Measurements from ENCODE around the gene CX3CR1. TPM values are rescaled to one million over a fixed set of nuclear protein-coding genes. Genes with fewer than 3 reads are reported as not detected.

CX3CR1 gene
- total RNA-seq, 4 donors from 2014 or later = 0.31 to 0.94 (median 0.66) TPM

GRCh38 chr3:39262846-39263245, 17.0 kb downstream of the CX3CR1 start:
- Histone ChIP-seq H3K9me3 (no peaks in the 10 kb centered on the region), H3K4me1 (peaks cover 0 to 10% (median 8%) of the 10 kb centered on the region in 3 donors), H3K36me3 (no peaks in the 10 kb centered on the region), H3K4me3 (no peak overlapping the region), H3K27ac (no peak overlapping the region), H3K27me3 (no peaks in the 10 kb centered on the region)
- 67 to 75% methylated on average over 4 to 8 of the region's 8 CpGs for WGBS, 2 donors (ENCODE audit: low coverage in 1 of 2)
- ATAC-seq = no peak
- TF ChIP-seq POLR2A (IDR thresholded peaks at IDR 0.05) (no peak), POLR2AphosphoS5 (IDR thresholded peaks at IDR 0.05) (no peak), CTCF (IDR thresholded peaks at IDR 0.05) (no peak), EP300 (IDR thresholded peaks at IDR 0.05) (no peak)

- no peaks in the 10 kb centered on the region for H3K27me3 ChIP-seq
- no peak overlapping the region for H3K4me3 ChIP-seq
- no peak overlapping the region for H3K27ac ChIP-seq
- ATAC-seq = no peak
- H3K36me3 ChIP-seq = no peaks in the 10 kb centered on the region
- no peaks in the 10 kb centered on the region for H3K9me3 ChIP-seq
- peaks cover 0 to 10% (median 8%) of the 10 kb centered on the region in 3 donors for H3K4me1 ChIP-seq
- TF ChIP-seq CTCF (IDR thresholded peaks at IDR 0.05) (no peak), EP300 (IDR thresholded peaks at IDR 0.05) (no peak), POLR2AphosphoS5 (IDR thresholded peaks at IDR 0.05) (no peak), POLR2A (IDR thresholded peaks at IDR 0.05) (no peak)
Measured at GRCh38 chr3:39261726-39262125, 18.1 kb downstream of the CX3CR1 start.

- no peaks in the 10 kb centered on the region for H3K27me3 ChIP-seq
- ATAC-seq = peak; percentile 96
- H3K4me1 ChIP-seq = peaks cover 0 to 10% (median 8%) of the 10 kb centered on the region in 3 donors
- no peaks in the 10 kb centered on the region for H3K9me3 ChIP-seq
- H3K36me3 ChIP-seq = no peaks in the 10 kb centered on the region
- H3K27ac ChIP-seq = peak overlapping the region in 2 of 4 donors; percentile 27 to 36
- WGBS, 2 donors (ENCODE audit: low coverage in 1 of 2) = 0 to 10% methylated on average over 7 of the region's 7 CpGs
- TF ChIP-seq CTCF (IDR thresholded peaks at IDR 0.05) (peak; percentile 9 to 66 (median 50)), POLR2A (IDR thresholded peaks at IDR 0.05) (no peak), POLR2AphosphoS5 (IDR thresholded peaks at IDR 0.05) (peak; percentile 73)
- no peak overlapping the region for H3K4me3 ChIP-seq
Measured at GRCh38 chr3:39260957-39261356, 18.9 kb downstream of the CX3CR1 start.

GRCh38 chr3:39260318-39260717, 19.5 kb downstream of the CX3CR1 start:
- Histone ChIP-seq H3K4me1 (peaks cover 0 to 14% (median 10%) of the 10 kb centered on the region in 3 donors), H3K36me3 (no peaks in the 10 kb centered on the region), H3K27ac (peak overlapping the region in 1 of 4 donors; percentile 36), H3K27me3 (no peaks in the 10 kb centered on the region), H3K4me3 (no peak overlapping the region), H3K9me3 (no peaks in the 10 kb centered on the region)
- WGBS, 2 donors (ENCODE audit: low coverage in 1 of 2) = 81 to 84% methylated on average over 2 of the region's 2 CpGs
- TF ChIP-seq EP300 (IDR thresholded peaks at IDR 0.05) (no peak), POLR2AphosphoS5 (IDR thresholded peaks at IDR 0.05) (no peak), CTCF (IDR thresholded peaks at IDR 0.05) (no peak), POLR2A (IDR thresholded peaks at IDR 0.05) (no peak)
- no peak for ATAC-seq

- H3K27me3 ChIP-seq = no peaks in the 10 kb centered on the region
- no peak for TF ChIP-seq CTCF (IDR thresholded peaks at IDR 0.05)
- no peak for TF ChIP-seq POLR2AphosphoS5 (IDR thresholded peaks at IDR 0.05)
- no peak for TF ChIP-seq EP300 (IDR thresholded peaks at IDR 0.05)
- no peak for TF ChIP-seq POLR2A (IDR thresholded peaks at IDR 0.05)
- 69 to 73% methylated on average over 2 to 4 of the region's 5 CpGs for WGBS, 2 donors (ENCODE audit: low coverage in 1 of 2)
- no peak overlapping the region for H3K4me3 ChIP-seq
- H3K27ac ChIP-seq = peak overlapping the region in 1 of 4 donors; percentile 19
- no peaks in the 10 kb centered on the region for H3K9me3 ChIP-seq
- peak; percentile 31 for ATAC-seq
- no peaks in the 10 kb centered on the region for H3K36me3 ChIP-seq
- H3K4me1 ChIP-seq = peaks cover 0 to 21% (median 7%) of the 10 kb centered on the region in 3 donors
Measured at GRCh38 chr3:39255503-39256325, 24.1 kb downstream of the CX3CR1 start.
